Dedifferentiated amniotic fluid mesenchymal stem cell (primary cell): ENCODE data around the gene TUBB2A.
A peak's percentile ranks its signal among the peaks of the same experiment; 100 is the strongest.

Experiments used
- DNase-seq: peaks from one replicate; pipeline ENCODE4 v3.0.0-alpha.2; 2016; ENCODE audit errors: extremely low spot score

TUBB2A gene

DNA sequence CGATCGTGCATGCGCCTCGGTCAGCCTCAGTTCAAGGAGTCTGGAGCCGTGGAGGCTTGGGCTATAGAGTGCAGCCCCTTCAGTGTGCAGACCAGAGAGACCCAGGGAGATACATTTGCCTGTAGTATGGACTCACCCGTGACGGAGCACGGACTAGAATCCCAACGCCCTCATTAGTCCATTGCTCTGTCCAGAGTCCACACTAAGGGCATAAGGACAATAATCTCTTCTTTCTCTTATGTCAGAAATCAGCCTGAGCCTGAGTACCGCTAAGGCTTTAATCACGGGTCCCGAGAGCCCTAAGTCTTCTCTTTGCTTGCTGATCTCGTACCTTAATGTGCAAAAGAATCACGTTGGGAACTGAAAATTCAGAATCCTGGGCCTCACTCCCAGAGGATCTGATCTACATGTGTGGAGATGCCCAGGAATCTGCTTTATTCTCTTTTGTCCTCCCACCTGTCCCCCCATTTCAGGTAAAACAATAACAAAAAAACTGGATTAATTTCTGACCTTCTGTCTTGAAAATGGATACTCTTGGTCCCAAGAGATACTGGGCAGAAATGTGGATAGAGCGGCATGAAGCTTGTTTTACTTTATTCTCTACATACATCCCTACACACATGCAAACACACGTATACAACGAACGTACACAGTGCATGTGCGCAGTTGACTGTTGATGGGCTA lies 38.2 kb downstream of the TUBB2A start:
- DNase-seq, result no peak

DNA sequence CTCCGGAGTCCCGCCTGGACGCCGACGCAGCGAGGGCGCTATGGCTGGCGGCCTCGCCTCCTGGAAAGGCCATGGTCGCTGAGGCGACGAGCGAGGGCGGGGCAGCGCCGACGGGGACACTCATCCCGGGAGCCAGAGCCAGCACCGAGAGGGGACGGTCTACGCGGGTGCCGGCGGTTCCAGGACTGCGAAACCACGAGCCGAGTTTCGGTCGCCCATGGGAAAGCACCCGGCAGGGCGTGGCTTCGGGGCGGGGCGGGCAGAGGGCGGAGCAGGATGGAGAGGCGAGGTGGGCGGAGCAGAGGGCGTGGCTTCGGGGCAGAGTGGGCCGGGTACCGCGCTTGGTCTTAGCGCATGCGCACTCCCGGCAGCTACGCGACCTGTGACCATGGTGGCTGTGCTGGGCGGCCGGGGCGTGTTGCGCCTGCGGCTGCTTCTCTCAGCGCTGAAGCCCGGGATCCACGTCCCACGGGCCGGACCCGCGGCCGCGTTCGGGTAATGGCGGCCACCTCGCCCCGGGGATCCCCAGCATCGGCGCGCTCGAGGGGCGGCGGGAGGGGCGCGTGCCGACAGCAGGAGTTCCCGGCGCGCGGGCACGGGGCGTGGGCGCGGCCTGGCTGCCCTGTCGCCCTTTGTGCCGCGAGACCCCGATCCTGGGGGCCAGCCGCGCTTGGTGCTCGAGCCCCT lies 38.8 kb downstream of the TUBB2A start, which contains the start of gene BPHL:
Gene BPHL (plus strand): TSS at position 359 of the 687 bp plus-strand sequence. CDS start 30 bp downstream, at position 389.
- DNase-seq, result peak; percentile 90

DNA sequence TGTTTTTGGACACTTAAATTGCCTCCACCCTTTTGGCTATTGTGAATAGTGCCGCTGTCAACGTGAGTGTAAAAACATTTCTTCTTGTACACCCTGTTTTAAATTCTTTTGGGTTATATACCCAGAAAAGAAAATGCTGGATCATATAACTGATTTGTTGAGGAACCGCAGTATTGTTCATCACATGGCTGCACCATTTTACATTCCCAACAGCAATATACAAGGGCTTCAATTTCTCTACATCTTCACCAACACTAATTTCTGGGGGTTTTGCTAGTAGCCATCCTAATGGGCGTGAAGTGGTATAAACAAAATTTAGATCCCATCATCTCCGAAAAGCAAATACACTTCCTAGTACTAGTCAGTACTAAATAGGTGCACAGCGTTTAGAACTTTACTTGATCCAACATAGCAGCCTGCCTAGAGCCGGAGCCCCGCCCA lies 39.4 kb downstream of the TUBB2A start:
- peak; percentile 73 for DNase-seq

DNA sequence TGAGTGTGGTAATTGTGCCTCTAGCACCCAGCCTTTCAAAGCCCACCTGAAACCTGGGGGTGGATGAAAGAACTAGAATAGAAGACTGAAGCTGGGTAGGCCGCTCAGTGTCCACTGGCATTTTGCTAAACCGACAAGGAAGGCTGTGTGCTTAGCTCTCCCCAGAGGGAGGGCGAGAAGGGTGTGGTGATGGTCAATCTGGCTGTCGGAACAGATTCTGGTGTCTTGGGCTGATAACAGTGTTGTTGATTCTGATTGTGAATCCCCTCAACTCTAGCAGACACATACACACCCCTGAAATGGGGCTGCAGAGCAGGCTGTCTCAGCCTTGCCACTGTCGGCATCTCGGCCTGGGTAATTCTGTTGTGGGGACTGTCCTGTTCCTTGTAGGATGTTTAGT lies 43.0 kb downstream of the TUBB2A start:
- no peak for DNase-seq

DNA sequence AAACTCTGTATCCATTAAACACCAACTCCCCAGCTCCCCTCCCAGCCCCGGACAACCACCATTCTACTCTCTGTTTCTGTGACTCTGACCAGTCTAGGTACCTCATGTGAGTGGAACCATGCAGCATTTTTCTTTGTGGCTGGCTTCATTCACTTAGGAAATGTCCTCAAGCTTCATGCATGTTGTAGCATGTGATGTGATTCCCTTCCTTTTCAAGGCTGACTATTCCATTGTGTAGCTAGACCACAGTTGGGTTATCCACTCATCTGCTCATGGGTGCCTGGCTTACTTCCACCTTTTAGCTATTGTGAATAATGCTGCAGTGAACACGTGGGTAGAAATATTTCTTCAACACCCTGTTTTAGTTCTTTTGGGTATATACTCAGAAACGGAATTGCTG lies 47.6 kb downstream of the TUBB2A start:
- DNase-seq, result no peak

DNA sequence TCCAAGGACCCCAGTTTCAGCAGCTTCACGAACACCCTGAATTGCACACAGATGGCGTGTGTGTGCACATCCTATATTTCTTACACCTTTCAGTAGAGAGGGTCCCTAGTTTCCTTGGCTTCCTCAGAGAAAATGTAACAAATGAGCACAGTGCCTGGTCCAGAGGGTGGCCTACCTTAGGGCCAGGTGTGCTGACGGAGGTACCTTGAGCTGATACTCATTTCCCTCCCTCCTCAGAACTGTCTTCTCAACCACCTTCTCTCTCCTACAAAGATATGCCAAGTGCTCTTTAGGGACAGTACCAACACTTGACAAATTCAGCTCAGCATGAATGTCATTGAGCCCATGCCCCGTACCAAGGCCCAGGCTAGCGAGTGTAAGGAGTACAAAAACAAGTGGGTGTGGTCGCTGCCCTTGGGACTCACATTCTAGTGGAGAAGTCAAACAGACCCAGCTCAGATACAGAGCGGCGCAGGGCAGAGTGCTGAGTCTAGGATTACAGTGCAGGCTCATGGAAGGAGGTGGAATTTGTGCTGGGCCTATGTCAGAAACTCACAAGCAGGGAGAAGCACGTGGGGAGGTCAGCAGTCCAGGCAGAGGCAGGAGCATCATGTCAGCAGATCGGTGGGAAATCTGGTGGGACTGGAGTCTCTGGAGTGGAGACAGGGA lies 48.5 kb downstream of the TUBB2A start:
- DNase-seq, result no peak
